Endothelial cell of umbilical vein (primary cell): ENCODE data around the gene C1orf116.

ENCODE experiments used
- CTCF ChIP-seq, 2 donors: IDR thresholded peaks; 1 replicate in 1 of 2; 2 replicates in 1 of 2; pipeline ENCODE4 v1.5.1; 2011; ENCODE audit warnings: low read length in 2 of 2, mild to moderate bottlenecking in 2 of 2, moderate library complexity in 2 of 2, control low read depth in 1 of 2, inconsistent platforms in 1 of 2, low read depth in 1 of 2; ENCODE audit not compliant: insufficient read depth in 1 of 2; ENCODE audit errors: extremely low read depth in 1 of 2
- EZH2 ChIP-seq: IDR thresholded peaks from 2 replicates; pipeline ENCODE4 v1.6.1; 2012; ENCODE audit warnings: borderline replicate concordance, low read depth, mild to moderate bottlenecking, moderate library complexity, low read length, inconsistent platforms; ENCODE audit not compliant: severe bottlenecking
- FOS ChIP-seq: IDR thresholded peaks from 2 replicates; pipeline ENCODE4 v1.6.1; 2011; ENCODE audit warnings: mild to moderate bottlenecking, low read length, moderate library complexity, borderline replicate concordance; ENCODE audit not compliant: insufficient read depth
- GATA2 ChIP-seq: IDR thresholded peaks from 2 replicates; pipeline ENCODE4 v1.7.0; 2011; ENCODE audit warnings: low read depth, mild to moderate bottlenecking, moderate library complexity, mixed read lengths, low read length; ENCODE audit not compliant: insufficient read length, insufficient read depth
- JUN ChIP-seq: IDR thresholded peaks from 2 replicates; pipeline ENCODE4 v1.6.1; 2011; ENCODE audit warnings: borderline replicate concordance, low read depth; ENCODE audit not compliant: insufficient read length, insufficient read depth
- POLR2A ChIP-seq: IDR thresholded peaks from 2 replicates; pipeline ENCODE4 v1.6.1; 2012; ENCODE audit warnings: low read depth, mild to moderate bottlenecking, control low read depth, low read length

GRCh38 chr1:207072233-207072632, 39.7 kb upstream of the C1orf116 start:
- TF ChIP-seq CTCF (IDR thresholded peaks at IDR 0.05; ENCODE audit: extremely low read depth in 1 of 2, insufficient read depth in 1 of 2, low read depth in 1 of 2, low read length in 2 of 2): no peak
- TF ChIP-seq EZH2: no peak
- TF ChIP-seq POLR2A: no peak
- no peak for TF ChIP-seq GATA2
- no peak for TF ChIP-seq JUN
- no peak for TF ChIP-seq FOS
